Muscle layer of colon (tissue), 2 donors: Measurements from ENCODE around the gene ZNF787.

Experiments used
- H3K27ac ChIP-seq: one replicate; pipeline ENCODE4 v1.7.0; 2013; ENCODE audit warnings: low read depth, mild to moderate bottlenecking, low read length, moderate library complexity
- H3K27me3 ChIP-seq, 2 donors: one replicate each; pipeline ENCODE4 v1.7.0; 2013; ENCODE audit warnings: low read length in 2 of 2, mild to moderate bottlenecking in 2 of 2; ENCODE audit not compliant: insufficient read depth in 2 of 2, control insufficient read depth in 1 of 2
- H3K36me3 ChIP-seq: one replicate; pipeline ENCODE4 v1.7.0; 2013; ENCODE audit warnings: mild to moderate bottlenecking, low read length; ENCODE audit not compliant: insufficient read depth
- H3K4me1 ChIP-seq: one replicate; pipeline ENCODE4 v1.7.0; 2013; ENCODE audit warnings: mild to moderate bottlenecking, low read length; ENCODE audit not compliant: insufficient read depth
- H3K4me3 ChIP-seq, 2 donors: one replicate each; pipeline ENCODE4 v1.7.0; 2013; ENCODE audit warnings: low read length in 2 of 2, low read depth in 1 of 2, mild to moderate bottlenecking in 1 of 2, moderate library complexity in 1 of 2
- H3K9ac ChIP-seq: one replicate; pipeline ENCODE4 v1.7.0; 2013; ENCODE audit warnings: low read length
- H3K9me3 ChIP-seq: one replicate; pipeline ENCODE4 v1.7.0; 2013; ENCODE audit warnings: mild to moderate bottlenecking, low read length
- donor health status: abdominal sarcoma.
- donor health status: Adenocarcinoma of cecum.

ZNF787 gene

GRCh38 chr19:56121180-56122167, at the start of gene ZNF787:
ZNF787 (minus strand) TSS chr19:56121295; CDS start chr19:56103217, 18,078 bp downstream.
- peak within 1 kb of the TSS; percentile 88 for H3K27ac ChIP-seq
- H3K36me3 ChIP-seq, result no peaks in the 10 kb centered on the region
- peak within 1 kb of the TSS; percentile 69 to 87 for H3K4me3 ChIP-seq
- no peaks in the 10 kb centered on the region for H3K27me3 ChIP-seq
- H3K4me1 ChIP-seq, result peaks cover 22% of the 10 kb centered on the region
- H3K9me3 ChIP-seq, result no peaks in the 10 kb centered on the region
- H3K9ac ChIP-seq, result peak within 1 kb of the TSS; percentile 85

- no peak overlapping the region for H3K4me3 ChIP-seq
- no peak overlapping the region for H3K27ac ChIP-seq
- H3K9me3 ChIP-seq, result no peaks in the 10 kb centered on the region
- H3K9ac ChIP-seq, result no peak overlapping the region
- no peaks in the 10 kb centered on the region for H3K36me3 ChIP-seq
- peaks cover 0 to 7% of the 10 kb centered on the region in 2 donors for H3K27me3 ChIP-seq
- H3K4me1 ChIP-seq, result no peaks in the 10 kb centered on the region
Observed at GRCh38 chr19:56170261-56170660, 49.2 kb upstream of the ZNF787 start.

- no peaks in the 10 kb centered on the region for H3K27me3 ChIP-seq
- H3K4me3 ChIP-seq, result no peak overlapping the region
- H3K36me3 ChIP-seq, result no peaks in the 10 kb centered on the region
- no peak overlapping the region for H3K27ac ChIP-seq
- H3K9me3 ChIP-seq, result no peaks in the 10 kb centered on the region
- H3K4me1 ChIP-seq, result no peaks in the 10 kb centered on the region
- H3K9ac ChIP-seq, result no peak overlapping the region
Observed at GRCh38 chr19:56167064-56167578, 46.0 kb upstream of the ZNF787 start.

DNA sequence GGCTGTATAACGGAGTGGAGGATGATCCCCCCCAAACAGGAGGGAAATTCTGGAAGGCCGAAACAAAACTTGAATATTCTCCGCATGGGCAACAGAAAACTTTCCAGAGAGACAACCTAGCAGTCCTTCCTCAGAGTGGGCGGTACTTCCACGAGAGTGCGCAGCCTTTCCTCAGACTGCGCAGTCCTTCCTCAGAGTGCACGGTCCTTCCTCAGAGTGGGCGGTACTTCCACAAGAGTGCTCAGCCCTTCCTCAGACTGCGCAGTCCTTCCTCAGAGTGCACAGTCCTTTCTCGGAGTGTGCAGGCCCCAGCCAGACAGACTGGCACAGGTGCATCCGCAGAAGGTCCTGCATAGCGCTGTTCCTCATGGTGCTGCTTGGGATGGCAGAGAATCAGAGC, 42.0 kb upstream of the ZNF787 start:
- H3K4me3 ChIP-seq, result no peak overlapping the region
- H3K27me3 ChIP-seq, result no peaks in the 10 kb centered on the region
- H3K36me3 ChIP-seq, result peaks cover 12% of the 10 kb centered on the region
- H3K27ac ChIP-seq, result no peak overlapping the region
- H3K9me3 ChIP-seq, result no peaks in the 10 kb centered on the region
- H3K4me1 ChIP-seq, result no peaks in the 10 kb centered on the region
- no peak overlapping the region for H3K9ac ChIP-seq

GRCh38 chr19:56162258-56162657, 41.2 kb upstream of the ZNF787 start:
- no peak overlapping the region for H3K4me3 ChIP-seq
- H3K4me1 ChIP-seq, result no peaks in the 10 kb centered on the region
- H3K27ac ChIP-seq, result no peak overlapping the region
- no peak overlapping the region for H3K9ac ChIP-seq
- no peaks in the 10 kb centered on the region for H3K9me3 ChIP-seq
- H3K36me3 ChIP-seq, result peaks cover 12% of the 10 kb centered on the region
- H3K27me3 ChIP-seq, result no peaks in the 10 kb centered on the region

- H3K4me1 ChIP-seq, result no peaks in the 10 kb centered on the region
Observed at GRCh38 chr19:56161534-56161933, 40.4 kb upstream of the ZNF787 start.

GRCh38 chr19:56159622-56160271, 38.7 kb upstream of the ZNF787 start:
- H3K9ac ChIP-seq, result no peak overlapping the region
- H3K27ac ChIP-seq, result no peak overlapping the region
- no peaks in the 10 kb centered on the region for H3K27me3 ChIP-seq
- H3K4me1 ChIP-seq, result no peaks in the 10 kb centered on the region
- H3K4me3 ChIP-seq, result no peak overlapping the region
- H3K9me3 ChIP-seq, result no peaks in the 10 kb centered on the region
- peaks cover 22% of the 10 kb centered on the region for H3K36me3 ChIP-seq

More at GRCh38 chr19:56161534-56161933, 40.4 kb upstream of the ZNF787 start:
- Histone ChIP-seq H3K27ac (no peak overlapping the region), H3K9me3 (no peaks in the 10 kb centered on the region), H3K4me3 (no peak overlapping the region), H3K9ac (no peak overlapping the region), H3K36me3 (peaks cover 12% of the 10 kb centered on the region), H3K27me3 (no peaks in the 10 kb centered on the region)

- Histone ChIP-seq H3K36me3 (peaks cover 22% of the 10 kb centered on the region), H3K27me3 (no peaks in the 10 kb centered on the region), H3K27ac (no peak overlapping the region), H3K9ac (no peak overlapping the region), H3K9me3 (no peaks in the 10 kb centered on the region), H3K4me1 (no peaks in the 10 kb centered on the region), H3K4me3 (no peak overlapping the region)
Observed at GRCh38 chr19:56159009-56159559, 38.0 kb upstream of the ZNF787 start.

DNA sequence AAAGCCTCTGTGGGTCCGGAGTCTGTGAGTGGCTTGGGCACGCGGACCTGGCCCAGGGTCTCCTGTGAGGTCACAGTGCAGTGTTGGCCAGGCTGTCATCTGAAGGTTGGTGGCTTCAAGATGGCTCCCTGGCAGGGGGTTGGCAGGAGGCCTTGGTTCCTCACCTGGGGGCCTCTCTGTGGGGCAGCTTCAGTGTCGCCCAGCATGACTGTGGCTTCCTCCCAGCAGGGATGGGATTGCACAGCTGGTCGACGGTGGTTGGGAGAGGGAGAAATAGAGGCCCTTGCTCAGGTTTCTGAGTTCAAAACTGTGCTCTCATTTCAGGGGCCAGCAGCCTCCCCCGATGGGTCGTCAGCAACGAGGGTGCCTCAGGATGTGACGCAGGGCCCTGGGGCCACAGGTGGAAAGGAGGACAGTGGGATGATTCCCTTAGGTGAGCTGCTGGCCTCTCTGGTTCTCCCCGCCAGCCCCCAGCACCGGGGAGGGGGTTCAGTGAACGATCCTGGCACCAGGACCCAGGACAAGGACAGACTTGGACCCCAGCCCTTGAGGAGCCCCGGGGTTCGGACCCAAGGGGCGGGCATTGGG, 37.2 kb upstream of the ZNF787 start:
- H3K9ac ChIP-seq, result no peak overlapping the region
- peaks cover 1% of the 10 kb centered on the region for H3K4me1 ChIP-seq
- no peak overlapping the region for H3K4me3 ChIP-seq
- H3K27ac ChIP-seq, result no peak overlapping the region
- H3K36me3 ChIP-seq, result peaks cover 22% of the 10 kb centered on the region
- no peaks in the 10 kb centered on the region for H3K27me3 ChIP-seq
- H3K9me3 ChIP-seq, result no peaks in the 10 kb centered on the region

- peaks cover 8% of the 10 kb centered on the region for H3K4me1 ChIP-seq
- H3K27me3 ChIP-seq, result no peaks in the 10 kb centered on the region
- H3K9me3 ChIP-seq, result no peaks in the 10 kb centered on the region
- H3K36me3 ChIP-seq, result peaks cover 22% of the 10 kb centered on the region
- H3K9ac ChIP-seq, result no peak overlapping the region
- H3K4me3 ChIP-seq, result no peak overlapping the region
- no peak overlapping the region for H3K27ac ChIP-seq
Observed at GRCh38 chr19:56156768-56157167, 35.7 kb upstream of the ZNF787 start.

DNA sequence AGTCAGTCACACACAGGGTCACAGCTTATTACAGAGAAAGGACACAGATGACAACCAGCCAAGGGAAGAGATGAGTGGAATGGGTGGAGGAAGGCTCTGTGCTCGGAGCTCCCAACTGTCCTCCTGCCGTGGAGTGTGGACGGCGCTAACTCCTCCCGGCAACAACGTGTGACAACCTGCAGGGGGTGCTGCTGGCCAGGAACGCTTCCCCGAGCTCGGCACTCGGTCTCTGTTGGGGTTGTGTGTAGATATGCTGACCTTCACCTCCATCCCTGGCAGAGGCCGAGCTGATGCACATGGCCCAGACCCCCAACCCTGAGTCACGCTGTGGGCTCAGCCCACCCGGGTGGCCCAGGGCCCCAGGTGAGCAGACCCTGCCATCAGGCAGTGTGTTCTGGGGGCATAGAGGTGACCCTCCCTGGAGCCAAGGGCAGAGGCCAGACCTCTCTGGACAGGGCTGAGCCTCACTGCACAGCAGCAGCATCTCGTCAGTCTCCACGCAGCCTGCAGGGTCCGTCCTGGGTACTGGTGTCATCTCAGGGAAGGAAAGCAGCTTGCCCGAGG, 34.1 kb upstream of the ZNF787 start:
- Histone ChIP-seq H3K4me1 (peaks cover 8% of the 10 kb centered on the region), H3K27ac (no peak overlapping the region), H3K4me3 (no peak overlapping the region), H3K36me3 (peaks cover 22% of the 10 kb centered on the region), H3K9me3 (no peaks in the 10 kb centered on the region), H3K9ac (no peak overlapping the region), H3K27me3 (no peaks in the 10 kb centered on the region)
